HepG2 (cell line): ENCODE results near the gene SERPINI1. TPM values are rescaled to one million over a fixed set of nuclear protein-coding genes. Genes with fewer than 3 reads are reported as not detected.

Source experiments
- BCL6 ChIP-seq: IDR thresholded peaks from 2 replicates; pipeline ENCODE4 v1.6.1; 2016; ENCODE audit warnings: missing genetic modification reagents, missing compliant biosample characterization
- EP300 ChIP-seq, 3 experiments: sonication (generic) in 1 of 3; formaldehyde crosslinking in 1 of 3; IDR thresholded peaks; 2 replicates each; pipeline versions ENCODE4 v1.5.1 to v1.6.1; 2011 to 2020; ENCODE audit warnings: low read depth in 2 of 3, low read length in 2 of 3, borderline replicate concordance in 1 of 3, improper control_type of control experiment in 1 of 3, mild to moderate bottlenecking in 1 of 3, missing genetic modification reagents in 1 of 3, moderate library complexity in 1 of 3
- FOXK1 ChIP-seq: sonication (generic); formaldehyde crosslinking; IDR thresholded peaks from 2 replicates; pipeline ENCODE4 v1.4.0; 2020; ENCODE audit warnings: low read depth, missing genetic modification reagents, borderline replicate concordance
- HINFP ChIP-seq: sonication (generic); formaldehyde crosslinking; IDR thresholded peaks from 2 replicates; pipeline ENCODE4 v1.4.0; 2020; ENCODE audit warnings: low read depth, mild to moderate bottlenecking, missing genetic modification reagents
- HNF4A ChIP-seq: sonication (generic); formaldehyde crosslinking; IDR thresholded peaks from 2 replicates; pipeline ENCODE4 v1.4.0; 2020; ENCODE audit warnings: missing genetic modification reagents
- HNRNPLL ChIP-seq: fragments of 200-400 bp; formaldehyde crosslinking; IDR thresholded peaks from 2 replicates; pipeline ENCODE4 v1.6.1; 2017; ENCODE audit warnings: mild to moderate bottlenecking, low read depth, low read length; ENCODE audit not compliant: poor library complexity, severe bottlenecking
- MAF1 ChIP-seq: sonication (generic); formaldehyde crosslinking; IDR thresholded peaks from 2 replicates; pipeline ENCODE4 v1.5.0; 2020; ENCODE audit warnings: missing genetic modification reagents, borderline replicate concordance
- POLR2AphosphoS2 ChIP-seq: IDR thresholded peaks from 2 replicates; pipeline ENCODE4 v1.6.1; 2011; ENCODE audit warnings: low read depth, low read length, improper control_type of control experiment
- RXRA ChIP-seq: sonication (generic); formaldehyde crosslinking; IDR thresholded peaks from 2 replicates; pipeline ENCODE4 v1.5.1; 2020; ENCODE audit warnings: missing genetic modification reagents
- SMYD3 ChIP-seq: sonication (generic); formaldehyde crosslinking; IDR thresholded peaks from 2 replicates; pipeline ENCODE4 v1.8.1; 2023; ENCODE audit warnings: mild to moderate bottlenecking, missing genetic modification reagents
- SNAPC4 ChIP-seq: sonication (generic); formaldehyde crosslinking; IDR thresholded peaks from 2 replicates; pipeline ENCODE4 v1.4.0; 2020; ENCODE audit warnings: mild to moderate bottlenecking, missing genetic modification reagents
- U2AF1 ChIP-seq: fragments of 200-400 bp; formaldehyde crosslinking; optimal IDR thresholded peaks from 2 replicates; pipeline ENCODE3; 2017; ENCODE audit warnings: mild to moderate bottlenecking, low read depth, low read length
- ZNF143 ChIP-seq: sonication (generic); formaldehyde crosslinking; IDR thresholded peaks from 2 replicates; pipeline ENCODE4 v1.4.0; 2020; ENCODE audit warnings: missing genetic modification reagents
- ZNF329 ChIP-seq: sonication (generic); formaldehyde crosslinking; IDR thresholded peaks from 2 replicates; pipeline ENCODE4 v1.9.0; 2021; ENCODE audit warnings: low read depth, mild to moderate bottlenecking, missing genetic modification reagents
- ZNF337 ChIP-seq: sonication (generic); formaldehyde crosslinking; IDR thresholded peaks from 2 replicates; pipeline ENCODE4 v1.5.1; 2020; ENCODE audit warnings: missing genetic modification reagents, low read depth, mild to moderate bottlenecking, borderline replicate concordance
- ZNF572 ChIP-seq: sonication (generic); formaldehyde crosslinking; IDR thresholded peaks from 2 replicates; pipeline ENCODE4 v1.5.1; 2020; ENCODE audit warnings: mild to moderate bottlenecking, missing genetic modification reagents
- ZNF598 ChIP-seq: sonication (generic); formaldehyde crosslinking; IDR thresholded peaks from 2 replicates; pipeline ENCODE4 v1.5.1; 2020; ENCODE audit warnings: mild to moderate bottlenecking, missing genetic modification reagents, borderline replicate concordance
- ZNF713 ChIP-seq: sonication (generic); formaldehyde crosslinking; IDR thresholded peaks from 2 replicates; pipeline ENCODE4 v1.4.0; 2020; ENCODE audit warnings: mild to moderate bottlenecking, missing genetic modification reagents
- ZNF788 ChIP-seq: sonication (generic); formaldehyde crosslinking; IDR thresholded peaks from 2 replicates; pipeline ENCODE4 v1.5.0; 2020; ENCODE audit warnings: mild to moderate bottlenecking, missing genetic modification reagents, borderline replicate concordance
- ZUFSP ChIP-seq: sonication (generic); formaldehyde crosslinking; IDR thresholded peaks from 2 replicates; pipeline ENCODE4 v1.9.0; 2021; ENCODE audit warnings: missing genetic modification reagents, mild to moderate bottlenecking, borderline replicate concordance
- polyA plus RNA-seq, 8 experiments: library from polyadenylated mRNA; depleted of rRNA in 3 of 8; stranded (reverse) in 7 of 8; unstranded in 1 of 8; fragments of >200 nt; fragmentation: Illumina TruSeq in 4 of 8; extraction: Trizol in 4 of 8; gene quantifications; 2 replicates each; pipeline versions ENCODE4 v1.2.1 to v1.2.3, GENCODE V29; 2011 to 2016; ENCODE audit warnings: low read depth in 4 of 8, missing spikeins in 1 of 8, mixed read lengths in 1 of 8; ENCODE audit not compliant: insufficient read depth in 1 of 8
- total RNA-seq, 5 experiments: library from RNA; depleted of rRNA; stranded (reverse); fragments of >200 nt; fragmentation: Illumina TruSeq; extraction: Trizol; gene quantifications; 2 replicates each; pipeline ENCODE4 v1.2.3, GENCODE V29; 2016; ENCODE audit warnings: low read depth in 1 of 5

The SERPINI1 gene
- total and polyA plus RNA-seq, 2 of the 13 experiments (the other 11 are each of a cell fraction or from before 2014, with no cell fraction given), result 14.7 to 58.0 TPM

GRCh38 chr3:167716920-167717319 lies 18.6 kb upstream of the SERPINI1 start (continued):
- TF ChIP-seq ZNF143 (CRISPR knock-in tag) (no peak), U2AF1 (no peak), ZNF572 (no peak), SMYD3 (CRISPR knock-in tag) (no peak), ZNF337 (CRISPR knock-in tag) (no peak), MAF1 (CRISPR knock-in tag) (no peak), HINFP (no peak), ZNF788 (CRISPR knock-in tag) (no peak), ZNF598 (CRISPR knock-in tag) (no peak), ZNF329 (CRISPR knock-in tag) (no peak), HNRNPLL (no peak), HNF4A (CRISPR knock-in tag) (peak; percentile 97), ZUFSP (CRISPR knock-in tag) (no peak), POLR2AphosphoS2 (no peak), FOXK1 (CRISPR knock-in tag) (peak; percentile 55; the same call in 1 of the 2 replicates), RXRA (no peak), SNAPC4 (CRISPR knock-in tag) (no peak), ZNF713 (no peak), BCL6 (CRISPR knock-in tag) (peak; percentile 63), EP300 (IDR thresholded peaks at IDR 0.05; ENCODE audit: low read depth in 2 of 2, low read length in 2 of 2) (peak in 1 of 2 experiments; percentile 43; a peak in 3 of 4 replicates), EP300 (CRISPR knock-in tag; IDR thresholded peaks at IDR 0.05; ENCODE audit: borderline replicate concordance) (no peak; the same call in 1 of the 2 replicates)
